Stimulated activated CD8-positive, alpha-beta memory T cell treated with anti-CD3 and anti-CD28 coated beads, Interleukin-7, amount 100 ng/mL, for 24 hours (primary cell): Measurements from ENCODE around the gene KCTD11.
A peak's percentile ranks its signal among the peaks of the same experiment; 100 is the strongest.
"Not testable (repeated sequence)": the region's sequence is repeated elsewhere in the genome, so short reads cannot be mapped to it uniquely, and the experiment has no call there.

Experiments
- DNase-seq: peaks from one replicate; pipeline ENCODE4 v3.0.0-alpha.2; 2020; ENCODE audit warnings: low read depth

KCTD11 gene

GRCh38 chr17:7346761-7347614, 5.0 kb upstream of the KCTD11 start:
- DNase-seq = no peak

- DNase-seq = no peak
Measured at GRCh38 chr17:7347630-7348477, 4.1 kb upstream of the KCTD11 start.

GRCh38 chr17:7348478-7349242, 3.3 kb upstream of the KCTD11 start:
- no peak for DNase-seq

GRCh38 chr17:7352503-7352889, 534 bp downstream of the KCTD11 start:
- no peak for DNase-seq

GRCh38 chr17:7352910-7353635, 1.1 kb downstream of the KCTD11 start:
- no peak for DNase-seq

- DNase-seq = no peak
Measured at GRCh38 chr17:7354262-7354843, 2.4 kb downstream of the KCTD11 start.

- no peak for DNase-seq
Measured at GRCh38 chr17:7355053-7355452, 3.1 kb downstream of the KCTD11 start, which contains the start of gene TMEM95. TSS of gene TMEM95 (plus strand) at chr17:7355156. CDS start at chr17:7355205, 49 bp downstream.

GRCh38 chr17:7355573-7355972, 3.6 kb downstream of the KCTD11 start:
- DNase-seq = no peak

- DNase-seq = peak; percentile 74
Measured at GRCh38 chr17:7356072-7356549, 4.1 kb downstream of the KCTD11 start.

- no peak for DNase-seq
Measured at GRCh38 chr17:7356756-7357155, 4.8 kb downstream of the KCTD11 start.

GRCh38 chr17:7357381-7357780, 5.4 kb downstream of the KCTD11 start:
- no peak for DNase-seq

GRCh38 chr17:7361906-7362305, 9.9 kb downstream of the KCTD11 start:
- no peak for DNase-seq

- no peak for DNase-seq
Measured at GRCh38 chr17:7363311-7363710, 11.3 kb downstream of the KCTD11 start.

GRCh38 chr17:7365963-7366362, 14.0 kb downstream of the KCTD11 start:
- DNase-seq = not testable (repeated sequence)

GRCh38 chr17:7367083-7367482, 15.1 kb downstream of the KCTD11 start:
- no peak for DNase-seq

- no peak for DNase-seq
Measured at GRCh38 chr17:7367918-7368598, 16.1 kb downstream of the KCTD11 start.

GRCh38 chr17:7368599-7368994, 16.6 kb downstream of the KCTD11 start:
- not testable (repeated sequence) for DNase-seq

GRCh38 chr17:7369825-7370224, 17.9 kb downstream of the KCTD11 start:
- no peak for DNase-seq

GRCh38 chr17:7370853-7371252, 18.9 kb downstream of the KCTD11 start:
- DNase-seq = no peak

- no peak for DNase-seq
Measured at GRCh38 chr17:7374353-7374752, 22.4 kb downstream of the KCTD11 start.
